Measurements from ENCODE around the gene NUTM2B. TPM values are rescaled to one million over a fixed set of nuclear protein-coding genes. Genes with fewer than 3 reads are reported as not detected.
"Not testable (repeated sequence)": the region's sequence is repeated elsewhere in the genome, so short reads cannot be mapped to it uniquely, and the experiment has no call there.

Gene NUTM2B
- total and polyA plus RNA-seq, 2 donors (not counting 1 experiment from before 2014, with no cell fraction given) = 1.3 to 1.8 TPM

- intact Hi-C loops (cut with micrococcal nuclease); H3K9me3 Mint-ChIP-seq (ENCODE audit: insufficient read depth); H3K4me3 Mint-ChIP-seq; H3K4me3 ChIP-seq (ENCODE audit: control extremely low read depth in 1 of 5, extremely low read depth in 1 of 5, insufficient read depth in 1 of 5, low read depth in 2 of 5, low read length in 4 of 5); H3K4me2 ChIP-seq (replicated peaks; ENCODE audit: low read depth, low read length, poor library complexity, severe bottlenecking); H3K4me1 ChIP-seq (ENCODE audit: control insufficient read depth in 2 of 2, insufficient read depth in 2 of 2, low read length in 2 of 2); POLR2A ChIA-PET; H3K27ac Mint-ChIP-seq; H2AFZ ChIP-seq (ENCODE audit: insufficient read depth, low read depth, low read length, poor library complexity, severe bottlenecking); H4K20me1 ChIP-seq (ENCODE audit: control insufficient read depth, insufficient read depth, low read length, poor library complexity, severe bottlenecking); H3K27ac ChIP-seq (ENCODE audit: low read length in 2 of 2); H3K9me3 ChIP-seq (ENCODE audit: control extremely low read depth in 1 of 3, control insufficient read depth in 2 of 3, insufficient read depth in 1 of 3, low read length in 2 of 3); H3K4me1 Mint-ChIP-seq; CTCF ChIA-PET; H3K27me3 Mint-ChIP-seq; H3K9ac ChIP-seq (ENCODE audit: low read length); ATAC-seq (ENCODE audit: low read depth); H3K79me2 ChIP-seq (ENCODE audit: control insufficient read depth, insufficient read depth, low read length); DNase-seq; H3K36me3 ChIP-seq (replicated peaks in 1 of 2; ENCODE audit: control extremely low read depth in 1 of 2, control insufficient read depth in 1 of 2, extremely low read depth in 1 of 2, insufficient read depth in 2 of 2, low read length in 1 of 2); H3K27me3 ChIP-seq (replicated peaks in 1 of 4; ENCODE audit: control extremely low read depth in 1 of 4, control insufficient read depth in 3 of 4, insufficient read depth in 4 of 4, low read length in 3 of 4): not testable (repeated sequence)
- 96% methylated on average over 37 of the region's 41 CpGs for WGBS (ENCODE audit: insufficient coverage)
Observed at GRCh38 chr10:79683884-79684720, 18.9 kb upstream of the NUTM2B start.

GRCh38 chr10:79685044-79685685 is 17.9 kb upstream of the NUTM2B start:
- H3K4me1 Mint-ChIP-seq; H3K4me2 ChIP-seq (replicated peaks; ENCODE audit: low read depth, low read length, poor library complexity, severe bottlenecking); H4K20me1 ChIP-seq (ENCODE audit: control insufficient read depth, insufficient read depth, low read length, poor library complexity, severe bottlenecking); H3K27me3 Mint-ChIP-seq; H3K27me3 ChIP-seq (replicated peaks in 1 of 4; ENCODE audit: control extremely low read depth in 1 of 4, control insufficient read depth in 3 of 4, insufficient read depth in 4 of 4, low read length in 3 of 4); H3K79me2 ChIP-seq (ENCODE audit: control insufficient read depth, insufficient read depth, low read length); H3K36me3 ChIP-seq (replicated peaks in 1 of 2; ENCODE audit: control extremely low read depth in 1 of 2, control insufficient read depth in 1 of 2, extremely low read depth in 1 of 2, insufficient read depth in 2 of 2, low read length in 1 of 2); H3K4me1 ChIP-seq (ENCODE audit: control insufficient read depth in 2 of 2, insufficient read depth in 2 of 2, low read length in 2 of 2); DNase-seq; POLR2A ChIA-PET; CTCF ChIA-PET; ATAC-seq (ENCODE audit: low read depth); H3K9me3 ChIP-seq (ENCODE audit: control extremely low read depth in 1 of 3, control insufficient read depth in 2 of 3, insufficient read depth in 1 of 3, low read length in 2 of 3); H3K4me3 Mint-ChIP-seq; intact Hi-C loops (cut with micrococcal nuclease); H3K27ac ChIP-seq (ENCODE audit: low read length in 2 of 2); H2AFZ ChIP-seq (ENCODE audit: insufficient read depth, low read depth, low read length, poor library complexity, severe bottlenecking); H3K27ac Mint-ChIP-seq; H3K9ac ChIP-seq (ENCODE audit: low read length); H3K9me3 Mint-ChIP-seq (ENCODE audit: insufficient read depth): not testable (repeated sequence)
- WGBS (ENCODE audit: insufficient coverage) = 94% methylated on average over 20 of the region's 21 CpGs
- peak overlapping the region in 2 of 5 experiments; percentile 15 to 22 for H3K4me3 ChIP-seq (ENCODE audit: control extremely low read depth in 1 of 5, extremely low read depth in 1 of 5, insufficient read depth in 1 of 5, low read depth in 2 of 5, low read length in 4 of 5)

- H3K9me3 Mint-ChIP-seq (ENCODE audit: insufficient read depth); intact Hi-C loops (cut with micrococcal nuclease); CTCF ChIA-PET; H3K27ac ChIP-seq (ENCODE audit: low read length in 2 of 2); H3K4me2 ChIP-seq (replicated peaks; ENCODE audit: low read depth, low read length, poor library complexity, severe bottlenecking); H3K9me3 ChIP-seq (ENCODE audit: control extremely low read depth in 1 of 3, control insufficient read depth in 2 of 3, insufficient read depth in 1 of 3, low read length in 2 of 3); DNase-seq; POLR2A ChIA-PET; H3K79me2 ChIP-seq (ENCODE audit: control insufficient read depth, insufficient read depth, low read length); H3K27me3 Mint-ChIP-seq; H3K4me1 Mint-ChIP-seq; H3K27me3 ChIP-seq (replicated peaks in 1 of 4; ENCODE audit: control extremely low read depth in 1 of 4, control insufficient read depth in 3 of 4, insufficient read depth in 4 of 4, low read length in 3 of 4); H3K4me3 Mint-ChIP-seq; H3K4me1 ChIP-seq (ENCODE audit: control insufficient read depth in 2 of 2, insufficient read depth in 2 of 2, low read length in 2 of 2); H3K9ac ChIP-seq (ENCODE audit: low read length); H2AFZ ChIP-seq (ENCODE audit: insufficient read depth, low read depth, low read length, poor library complexity, severe bottlenecking); H3K36me3 ChIP-seq (replicated peaks in 1 of 2; ENCODE audit: control extremely low read depth in 1 of 2, control insufficient read depth in 1 of 2, extremely low read depth in 1 of 2, insufficient read depth in 2 of 2, low read length in 1 of 2); H3K4me3 ChIP-seq (ENCODE audit: control extremely low read depth in 1 of 5, extremely low read depth in 1 of 5, insufficient read depth in 1 of 5, low read depth in 2 of 5, low read length in 4 of 5); H4K20me1 ChIP-seq (ENCODE audit: control insufficient read depth, insufficient read depth, low read length, poor library complexity, severe bottlenecking); ATAC-seq (ENCODE audit: low read depth); H3K27ac Mint-ChIP-seq: not testable (repeated sequence)
- WGBS (ENCODE audit: insufficient coverage) = 86% methylated on average over 2 of the region's 4 CpGs
Observed at GRCh38 chr10:79686595-79686994, 16.4 kb upstream of the NUTM2B start.

Data from B cell (primary cell).